Activated T-cell treated with anti-CD3 and anti-CD28 coated beads, Interleukin-2, amount 50 U/mL, for 4 hours (primary cell): Measurements from ENCODE around the gene VCAN. TPM values are rescaled to one million over a fixed set of nuclear protein-coding genes. Genes with fewer than 3 reads are reported as not detected.
"Not testable (repeated sequence)": the region's sequence is repeated elsewhere in the genome, so short reads cannot be mapped to it uniquely, and the experiment has no call there.

Experiments used
- ATAC-seq, 2 donors: fragments of 200-7000 bp; cut with Tn5 transposase; one replicate each; pipeline ENCODE4 v1.10.0; 2021
- DNase-seq: peaks from one replicate; pipeline ENCODE4 v3.0.0-alpha.2; 2020
- H3K27me3 Mint-ChIP-seq: one replicate; pipeline ENCODE4 v1.8.0; 2021; ENCODE audit warnings: low read depth, mixed read lengths
- H3K36me3 Mint-ChIP-seq: one replicate; pipeline ENCODE4 v1.8.0; 2022; ENCODE audit warnings: mixed read lengths; ENCODE audit not compliant: insufficient read depth
- H3K4me1 Mint-ChIP-seq: one replicate; pipeline ENCODE4 v1.8.0; 2021; ENCODE audit warnings: low read depth, mixed read lengths
- H3K4me3 Mint-ChIP-seq: one replicate; pipeline ENCODE4 v1.8.0; 2021; ENCODE audit warnings: mild to moderate bottlenecking, moderate library complexity, mixed read lengths
- H3K9me3 Mint-ChIP-seq: one replicate; pipeline ENCODE4 v1.8.0; 2021; ENCODE audit warnings: mixed read lengths
- total RNA-seq, 3 donors: library from RNA; stranded (reverse); gene quantifications; one replicate each; pipeline ENCODE4 v1.2.1, GENCODE V29; 2021

VCAN gene
- total RNA-seq: under 1 TPM; 0.61 to 0.84 (median 0.74) TPM

DNA sequence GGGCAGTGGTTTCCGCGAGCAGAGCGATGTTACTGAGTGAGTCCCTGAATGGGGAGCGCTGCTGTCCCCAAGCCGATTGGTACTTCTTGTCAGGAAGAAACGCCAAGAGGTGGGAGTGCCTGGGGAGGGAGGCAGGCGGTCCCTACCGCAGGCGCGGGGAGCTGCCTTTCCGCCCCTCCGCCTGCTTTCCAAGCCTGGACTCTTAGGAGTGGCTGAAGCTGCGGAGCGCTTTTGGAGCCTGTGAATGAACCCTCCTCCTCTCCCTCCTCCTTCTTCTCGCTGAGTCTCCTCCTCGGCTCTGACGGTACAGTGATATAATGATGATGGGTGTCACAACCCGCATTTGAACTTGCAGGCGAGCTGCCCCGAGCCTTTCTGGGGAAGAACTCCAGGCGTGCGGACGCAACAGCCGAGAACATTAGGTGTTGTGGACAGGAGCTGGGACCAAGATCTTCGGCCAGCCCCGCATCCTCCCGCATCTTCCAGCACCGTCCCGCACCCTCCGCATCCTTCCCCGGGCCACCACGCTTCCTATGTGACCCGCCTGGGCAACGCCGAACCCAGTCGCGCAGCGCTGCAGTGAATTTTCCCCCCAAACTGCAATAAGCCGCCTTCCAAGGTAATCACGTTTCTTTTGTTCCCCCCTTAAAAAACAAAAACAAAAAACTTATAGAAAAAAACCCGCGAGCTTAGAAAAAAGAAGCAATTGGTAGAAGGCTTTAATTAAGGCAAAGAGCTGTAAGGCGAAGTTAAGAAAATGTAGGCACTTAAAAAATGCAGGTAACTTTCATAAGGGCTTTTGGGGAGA is at the start of gene VCAN:
Gene VCAN, plus strand, starts transcription at position 340 of the 808 bp plus-strand sequence. CDS start 11,775 bp downstream, outside the sequence.
- ATAC-seq: peak; percentile 24 to 45
- peak within 1 kb of the TSS; percentile 41 for H3K4me3 Mint-ChIP-seq
- no peaks in the 10 kb centered on the region for H3K9me3 Mint-ChIP-seq
- no peak for DNase-seq
- peaks cover 27% of the 10 kb centered on the region for H3K4me1 Mint-ChIP-seq
- H3K27me3 Mint-ChIP-seq: peaks cover 85% of the 10 kb centered on the region
- H3K36me3 Mint-ChIP-seq: no peaks in the 10 kb centered on the region

DNA sequence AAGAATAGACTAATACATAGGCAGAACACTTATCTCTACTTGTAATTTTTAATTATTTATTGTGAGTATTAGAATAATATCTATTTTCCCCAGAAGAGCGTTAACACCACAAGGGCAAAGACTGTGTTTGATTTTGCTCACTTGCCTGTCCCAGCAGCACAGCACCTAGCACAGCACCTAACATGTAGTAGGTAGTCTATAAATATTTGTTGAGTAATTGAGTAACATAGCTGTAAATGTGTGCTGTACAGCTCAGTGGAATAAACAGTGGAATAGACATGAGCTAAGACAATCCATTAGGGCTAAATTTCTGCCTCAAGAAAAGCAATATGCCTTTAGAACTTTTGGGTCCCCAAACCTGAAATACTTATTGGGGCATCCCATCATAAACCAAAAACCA is 49.3 kb upstream of the VCAN start:
- no peaks in the 10 kb centered on the region for H3K36me3 Mint-ChIP-seq
- ATAC-seq (no peak), DNase-seq (no peak)
- H3K4me3 Mint-ChIP-seq: no peak overlapping the region
- no peaks in the 10 kb centered on the region for H3K4me1 Mint-ChIP-seq
- H3K27me3 Mint-ChIP-seq: peaks cover 2% of the 10 kb centered on the region
- peaks cover 10% of the 10 kb centered on the region for H3K9me3 Mint-ChIP-seq

DNA sequence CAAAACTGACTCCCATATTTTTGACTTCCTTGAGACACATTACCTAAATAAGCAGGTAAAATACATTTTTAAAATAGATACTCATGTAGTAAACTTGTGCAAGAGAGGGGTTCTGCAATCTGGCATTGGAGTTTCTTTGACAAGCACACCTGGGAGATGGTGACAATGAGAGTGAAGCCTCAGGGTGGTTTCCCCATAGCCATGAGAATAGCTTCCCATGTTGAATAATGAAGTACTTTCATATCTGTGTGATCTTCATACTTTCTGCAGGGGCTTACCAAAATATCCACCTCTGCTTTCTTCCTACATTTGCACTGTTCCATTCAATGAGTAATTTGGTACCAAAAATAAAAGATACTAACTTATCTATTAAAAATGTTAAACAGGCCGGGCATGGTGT is 44.7 kb upstream of the VCAN start:
- no peak for ATAC-seq
- no peaks in the 10 kb centered on the region for H3K4me1 Mint-ChIP-seq
- no peaks in the 10 kb centered on the region for H3K36me3 Mint-ChIP-seq
- no peak for DNase-seq
- no peaks in the 10 kb centered on the region for H3K27me3 Mint-ChIP-seq
- H3K9me3 Mint-ChIP-seq: no peaks in the 10 kb centered on the region
- no peak overlapping the region for H3K4me3 Mint-ChIP-seq

DNA sequence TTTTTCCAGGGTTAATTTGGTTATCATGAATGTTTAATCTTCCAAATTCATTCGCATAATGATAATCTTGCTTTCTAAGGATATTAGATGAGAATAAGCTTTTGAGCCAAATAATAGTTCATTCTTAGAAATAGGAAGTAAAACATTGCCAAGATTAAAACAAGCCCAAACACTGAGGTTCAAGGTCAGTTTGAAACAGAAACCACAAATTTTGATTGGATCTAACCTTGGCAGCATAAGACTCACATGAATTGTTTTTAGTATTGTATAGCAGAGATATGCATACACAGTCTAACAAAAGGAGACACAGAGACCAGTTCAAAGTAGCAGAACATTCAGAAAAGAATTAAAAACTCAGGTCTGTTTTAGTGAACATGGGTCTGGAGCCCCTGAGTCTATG is 43.4 kb upstream of the VCAN start:
- H3K9me3 Mint-ChIP-seq: no peaks in the 10 kb centered on the region
- H3K4me3 Mint-ChIP-seq: no peak overlapping the region
- ATAC-seq: no peak
- DNase-seq: no peak
- no peaks in the 10 kb centered on the region for H3K36me3 Mint-ChIP-seq
- H3K4me1 Mint-ChIP-seq: no peaks in the 10 kb centered on the region
- H3K27me3 Mint-ChIP-seq: no peaks in the 10 kb centered on the region

DNA sequence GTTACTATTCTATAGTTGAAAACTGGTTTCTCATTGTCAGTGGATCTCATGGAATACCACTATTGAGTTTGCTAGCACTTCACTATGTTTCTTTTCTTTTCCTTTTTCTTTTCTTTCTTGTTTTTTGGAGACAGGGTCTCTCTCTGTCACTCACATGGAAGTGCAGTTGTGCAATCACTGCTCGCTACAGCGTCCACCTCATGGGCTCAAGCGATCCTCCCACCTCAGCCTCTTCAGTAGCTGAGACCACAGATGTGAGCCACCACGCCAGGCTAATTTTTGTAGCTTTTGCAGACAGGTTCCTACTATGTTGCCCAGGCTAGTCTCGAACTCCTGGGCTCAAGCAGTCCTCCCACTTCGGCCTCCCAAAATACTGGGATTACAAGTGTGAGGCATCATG is 42.7 kb upstream of the VCAN start:
- no peak overlapping the region for H3K4me3 Mint-ChIP-seq
- H3K4me1 Mint-ChIP-seq: no peaks in the 10 kb centered on the region
- no peak for DNase-seq
- no peaks in the 10 kb centered on the region for H3K9me3 Mint-ChIP-seq
- no peak for ATAC-seq
- H3K36me3 Mint-ChIP-seq: no peaks in the 10 kb centered on the region
- H3K27me3 Mint-ChIP-seq: no peaks in the 10 kb centered on the region

DNA sequence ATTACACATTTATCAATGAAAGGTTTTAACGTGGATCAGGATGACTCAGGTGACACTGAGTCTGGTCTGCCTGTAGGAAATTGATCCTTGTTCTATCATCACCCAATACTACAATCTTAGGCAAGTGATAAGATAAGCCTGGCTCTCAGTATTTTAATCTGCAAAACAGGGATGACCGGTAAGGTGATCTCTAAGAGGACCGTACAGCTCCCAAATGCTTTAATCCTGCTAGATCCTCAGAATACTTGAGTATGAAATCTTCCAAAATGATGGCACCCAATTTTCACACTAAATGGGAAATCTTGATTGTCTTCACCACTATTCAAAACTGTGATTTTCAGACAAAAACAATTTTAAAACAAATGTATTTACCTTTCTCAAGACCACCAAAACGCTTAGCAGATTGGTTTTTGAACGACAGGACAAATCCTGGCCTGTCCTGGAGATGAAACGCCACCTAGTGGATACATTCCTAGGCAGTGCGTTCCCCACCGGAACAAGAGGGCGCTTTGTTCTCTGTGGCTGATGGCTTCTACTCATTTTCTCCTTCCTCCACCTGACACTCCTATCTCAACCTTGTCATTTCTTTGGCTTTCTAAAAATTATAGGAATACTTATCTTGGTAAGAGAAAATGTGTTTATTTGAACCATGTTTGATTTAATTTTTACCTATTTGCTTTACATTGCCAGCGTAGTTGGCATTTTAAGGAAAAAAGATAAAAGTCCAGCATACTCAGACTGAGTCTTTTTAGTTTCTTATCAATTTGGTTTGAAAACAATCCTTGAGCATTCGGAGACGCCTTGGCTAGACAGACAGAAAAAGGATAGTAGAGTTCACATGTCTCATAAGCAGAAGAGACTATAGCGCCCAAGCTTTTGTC is 41.2 kb upstream of the VCAN start:
- Mint-ChIP-seq H3K4me1 (no peaks in the 10 kb centered on the region), H3K4me3 (no peak overlapping the region), H3K9me3 (no peaks in the 10 kb centered on the region), H3K36me3 (no peaks in the 10 kb centered on the region), H3K27me3 (no peaks in the 10 kb centered on the region)
- ATAC-seq (peak; percentile 74 to 75), DNase-seq (peak; percentile 24)

DNA sequence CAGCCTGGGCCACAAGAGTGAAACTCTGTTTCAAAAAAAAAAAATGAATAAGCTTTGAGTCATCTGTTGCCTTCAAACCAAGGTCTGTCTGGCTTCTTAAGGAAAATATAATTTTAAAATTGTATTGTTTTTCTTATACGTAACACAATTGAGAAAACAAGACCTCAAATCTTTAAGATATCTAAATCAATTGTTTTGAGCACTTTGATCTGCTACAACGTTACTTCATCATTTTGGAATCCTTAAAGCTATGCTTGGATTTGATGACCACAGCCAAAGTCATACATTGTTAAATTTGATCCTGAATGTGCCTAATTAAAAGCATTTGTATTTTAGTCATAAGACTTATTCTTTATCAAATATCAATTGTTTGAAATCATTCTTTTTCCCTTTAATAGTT is 37.7 kb upstream of the VCAN start:
- Mint-ChIP-seq H3K4me3 (no peak overlapping the region), H3K4me1 (no peaks in the 10 kb centered on the region), H3K36me3 (no peaks in the 10 kb centered on the region), H3K9me3 (no peaks in the 10 kb centered on the region), H3K27me3 (no peaks in the 10 kb centered on the region)
- ATAC-seq (no peak), DNase-seq (no peak)

DNA sequence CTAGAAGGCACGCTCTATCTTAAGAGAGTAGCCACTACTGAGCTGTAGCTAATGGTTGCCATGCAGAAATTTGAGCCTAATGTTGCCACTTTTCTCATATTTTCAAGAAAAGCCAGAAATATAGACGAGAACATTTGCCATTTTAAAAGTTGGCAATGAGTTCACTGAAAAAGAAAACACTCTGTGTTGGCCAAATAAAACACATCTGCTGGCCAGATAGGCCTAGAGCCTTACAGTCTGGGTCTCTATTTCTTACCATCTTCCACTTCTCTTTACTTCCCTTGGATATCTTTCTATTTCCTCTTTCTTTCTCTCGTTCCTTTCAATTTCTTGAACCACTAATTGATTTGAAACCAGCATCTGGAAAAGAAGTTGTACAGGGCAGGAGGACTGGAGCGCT is 36.6 kb upstream of the VCAN start:
- Mint-ChIP-seq H3K36me3 (no peaks in the 10 kb centered on the region), H3K4me3 (no peak overlapping the region), H3K27me3 (no peaks in the 10 kb centered on the region), H3K9me3 (no peaks in the 10 kb centered on the region), H3K4me1 (no peaks in the 10 kb centered on the region)
- no peak for DNase-seq
- ATAC-seq: no peak

DNA sequence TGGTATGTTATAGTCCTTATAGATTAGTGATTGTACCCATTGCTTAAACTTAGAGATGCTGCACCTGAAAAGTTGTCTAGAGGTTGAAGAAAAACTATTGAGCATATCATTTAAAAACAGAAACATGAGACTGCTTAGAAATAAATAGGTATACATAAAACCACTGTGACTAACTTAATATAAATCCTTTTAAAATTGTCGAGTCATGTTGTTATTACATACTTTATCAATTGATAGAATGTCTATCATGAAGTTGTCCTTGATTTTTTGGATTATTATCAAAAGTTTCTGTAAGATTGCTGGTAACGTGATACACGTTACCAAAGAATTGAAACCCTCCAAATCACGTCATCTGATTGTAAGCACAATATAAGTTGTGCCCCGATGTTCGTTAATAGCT is 35.3 kb upstream of the VCAN start:
- Mint-ChIP-seq H3K4me3 (no peak overlapping the region), H3K27me3 (no peaks in the 10 kb centered on the region), H3K36me3 (no peaks in the 10 kb centered on the region), H3K4me1 (no peaks in the 10 kb centered on the region), H3K9me3 (no peaks in the 10 kb centered on the region)
- DNase-seq: no peak
- no peak for ATAC-seq

DNA sequence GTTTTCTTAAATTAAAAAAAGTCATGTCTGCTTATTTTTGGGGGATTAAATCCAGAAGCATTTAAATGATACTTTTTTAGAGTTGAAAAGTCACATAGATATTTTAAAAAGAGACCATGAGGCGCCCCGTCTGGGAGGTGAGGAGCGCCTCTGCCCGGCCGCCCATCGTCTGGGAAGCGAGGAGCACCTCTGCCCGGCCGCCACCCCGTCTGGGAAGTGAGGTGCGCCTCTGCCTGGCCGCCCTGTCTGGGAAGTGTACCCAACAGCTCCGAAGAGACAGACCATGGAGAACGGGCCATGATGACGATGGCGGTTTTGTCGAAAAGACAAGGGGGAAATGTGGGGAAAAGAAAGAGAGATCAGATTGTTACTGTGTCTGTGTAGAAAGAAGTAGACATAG is 33.8 kb upstream of the VCAN start:
- not testable (repeated sequence) for ATAC-seq, H3K9me3 Mint-ChIP-seq, H3K36me3 Mint-ChIP-seq, H3K4me3 Mint-ChIP-seq, H3K27me3 Mint-ChIP-seq, H3K4me1 Mint-ChIP-seq, DNase-seq

DNA sequence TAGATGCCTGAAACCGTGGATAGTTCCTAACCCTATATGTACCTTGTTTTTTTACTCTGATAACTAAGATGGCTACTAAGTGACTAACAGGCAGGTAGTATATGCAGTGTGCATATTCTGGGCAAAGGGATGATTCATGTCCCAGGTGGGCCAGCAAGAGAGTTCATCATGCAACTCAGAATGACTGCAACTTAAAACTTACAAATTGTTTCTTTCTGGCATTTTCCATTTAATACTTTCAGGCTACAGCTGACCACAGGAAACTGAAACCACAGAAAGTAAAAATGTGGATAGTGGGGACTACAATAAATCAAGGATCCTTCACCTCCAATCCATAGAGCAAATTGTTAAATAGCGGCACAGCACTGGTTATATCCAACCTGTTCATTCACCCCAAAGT is 30.7 kb upstream of the VCAN start:
- Mint-ChIP-seq H3K27me3 (no peaks in the 10 kb centered on the region), H3K4me1 (no peaks in the 10 kb centered on the region), H3K9me3 (no peaks in the 10 kb centered on the region), H3K36me3 (no peaks in the 10 kb centered on the region), H3K4me3 (no peak overlapping the region)
- DNase-seq (no peak), ATAC-seq (no peak)

DNA sequence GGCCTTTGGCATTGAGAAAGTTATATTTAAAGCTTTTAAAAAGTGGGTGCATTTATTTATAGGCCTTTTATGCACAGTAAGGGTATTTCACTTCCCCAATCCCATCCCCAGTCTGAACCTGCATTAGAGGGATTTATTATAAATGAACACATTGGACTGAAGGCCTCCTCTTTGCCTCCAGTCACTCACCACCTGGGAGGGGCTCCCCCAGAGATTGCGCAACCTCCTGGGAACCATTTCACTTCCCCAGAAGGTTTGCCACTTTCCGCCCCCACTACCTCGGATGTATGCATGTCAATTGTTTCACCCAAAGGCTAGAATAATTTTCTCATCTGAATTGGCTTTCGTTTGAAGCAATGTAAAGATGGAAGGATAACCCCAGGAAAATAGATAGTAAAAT is 29.8 kb upstream of the VCAN start:
- Mint-ChIP-seq H3K4me1 (no peaks in the 10 kb centered on the region), H3K27me3 (no peaks in the 10 kb centered on the region), H3K36me3 (no peaks in the 10 kb centered on the region), H3K4me3 (no peak overlapping the region), H3K9me3 (no peaks in the 10 kb centered on the region)
- no peak for DNase-seq
- ATAC-seq: no peak

DNA sequence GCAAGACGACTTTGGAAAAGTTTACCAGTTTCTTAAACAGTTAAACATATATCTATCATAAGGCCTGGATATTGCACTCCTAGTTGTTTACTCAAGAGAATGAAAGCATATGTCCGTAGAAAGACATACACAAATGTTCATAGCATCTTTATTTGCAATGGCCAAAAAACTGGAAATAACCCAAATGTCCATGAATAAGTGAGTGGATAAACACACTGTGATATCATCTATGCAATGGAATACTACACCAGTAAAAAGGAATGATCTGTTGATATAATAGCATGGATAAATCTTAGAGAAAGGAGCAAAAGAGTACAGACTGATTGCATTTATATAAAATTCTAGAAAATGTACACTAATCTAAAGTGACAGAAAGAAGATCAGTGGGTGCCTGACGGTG is 28.0 kb upstream of the VCAN start:
- Mint-ChIP-seq H3K27me3 (no peaks in the 10 kb centered on the region), H3K4me3 (no peak overlapping the region), H3K9me3 (no peaks in the 10 kb centered on the region), H3K36me3 (no peaks in the 10 kb centered on the region), H3K4me1 (no peaks in the 10 kb centered on the region)
- ATAC-seq (no peak), DNase-seq (no peak)

DNA sequence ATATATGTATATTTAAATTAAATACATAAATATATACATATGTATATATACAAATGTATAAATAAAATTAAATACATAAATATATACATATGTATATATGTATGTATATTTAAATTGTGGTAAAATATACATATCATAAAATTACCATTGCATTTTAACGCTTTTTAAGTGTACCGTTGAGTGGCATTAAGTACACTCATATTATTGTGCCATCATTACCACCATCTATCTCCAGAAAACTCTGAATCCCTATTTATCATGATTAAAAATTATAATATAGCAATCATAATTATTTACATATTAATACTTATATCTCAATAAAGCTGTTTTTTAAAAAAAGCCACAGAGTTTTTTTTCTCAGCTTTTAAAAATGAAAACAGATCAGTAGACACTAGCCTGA is 27.1 kb upstream of the VCAN start:
- ATAC-seq (no peak), DNase-seq (no peak)
- Mint-ChIP-seq H3K4me3 (no peak overlapping the region), H3K9me3 (no peaks in the 10 kb centered on the region), H3K4me1 (no peaks in the 10 kb centered on the region), H3K36me3 (no peaks in the 10 kb centered on the region), H3K27me3 (no peaks in the 10 kb centered on the region)
